OCI-LY7 (cell line): ENCODE measurements around the gene STXBP2. TPM values are rescaled to one million over a fixed set of nuclear protein-coding genes. Genes with fewer than 3 reads are reported as not detected.

Experiments used
- microRNA-seq: library from miRNA; unstranded; fragments of <30 nt; microRNA quantifications from one replicate; pipeline ENCODE4 v1.2.0, GENCODE V29; 2022; ENCODE audit warnings: borderline replicate concordance
- small RNA-seq: library from RNA; depleted of rRNA; stranded (forward); fragments of <200 nt; gene quantifications from one replicate; pipeline ENCODE3, GENCODE V24; 2014
- total RNA-seq, 2 experiments: library from RNA; depleted of rRNA in 1 of 2; stranded (reverse); fragments of >200 nt in 1 of 2; shearing (Covaris generic) in 1 of 2; gene quantifications; 2 replicates each; pipeline ENCODE4 v1.2.3, GENCODE V29; 2014 to 2022

STXBP2 gene
- total RNA-seq, 2 experiments from 2014 or later, result 43.0 to 138 TPM

Small RNA genes lying within 50 kb of the gene (microRNA-seq; reads per million reads assigned to microRNA genes)
- gene MIR6792, result not detected

Small RNA genes lying within 50 kb of the gene (small RNA-seq; reads per million reads assigned to genes)
- gene MIR6792, result not detected

Other genes starting within 250 kb of the STXBP2 start
- not detected in 2 replicates for gene PEX11G, start 148.1 kb upstream of the STXBP2 start, total RNA-seq (2014; rRNA removed; shearing (Covaris generic))
- not detected in 2 replicates for gene PEX11G, start 148.1 kb upstream of the STXBP2 start, total RNA-seq (2022)
- gene ZNF358, start 121.0 kb upstream of the STXBP2 start, total RNA-seq (2014; rRNA removed; shearing (Covaris generic)), result not detected in 2 replicates
- gene ZNF358, start 121.0 kb upstream of the STXBP2 start, total RNA-seq (2022), result not detected in 2 replicates
- gene MCOLN1, start 114.5 kb upstream of the STXBP2 start, total RNA-seq (2014; rRNA removed; shearing (Covaris generic)), result 2.4 and 7.8 TPM in 2 replicates
- gene MCOLN1, start 114.5 kb upstream of the STXBP2 start, total RNA-seq (2022), result 16.7 and 18.3 TPM in 2 replicates
- gene PNPLA6, start 101.4 kb upstream of the STXBP2 start, total RNA-seq (2014; rRNA removed; shearing (Covaris generic)), result 50.6 and 54.3 TPM in 2 replicates
- 92.4 and 93.0 TPM in 2 replicates for gene PNPLA6, start 101.4 kb upstream of the STXBP2 start, total RNA-seq (2022)
- 1.1 and 1.6 TPM in 2 replicates for gene CAMSAP3, start 41.2 kb upstream of the STXBP2 start, total RNA-seq (2014; rRNA removed; shearing (Covaris generic))
- 1.9 and 2.8 TPM in 2 replicates for gene CAMSAP3, start 41.2 kb upstream of the STXBP2 start, total RNA-seq (2022)
- 35.0 and 36.6 TPM in 2 replicates for gene XAB2, start 7.6 kb upstream of the STXBP2 start, total RNA-seq (2014; rRNA removed; shearing (Covaris generic))
- gene XAB2, start 7.6 kb upstream of the STXBP2 start, total RNA-seq (2022), result 39.7 and 39.9 TPM in 2 replicates
- gene PET100, start 7.3 kb upstream of the STXBP2 start, total RNA-seq (2014; rRNA removed; shearing (Covaris generic)), result 48.8 and 65.4 TPM in 2 replicates
- gene PET100, start 7.3 kb upstream of the STXBP2 start, total RNA-seq (2022), result 111 and 118 TPM in 2 replicates
- gene PCP2, start 3.4 kb upstream of the STXBP2 start, total RNA-seq (2014; rRNA removed; shearing (Covaris generic)), result 0.82 TPM in 1 of 2 replicates, not detected in the other
- gene PCP2, start 3.4 kb upstream of the STXBP2 start, total RNA-seq (2022), result 2.0 and 2.1 TPM in 2 replicates
- not detected in 2 replicates for gene RETN, start 31.9 kb downstream of the STXBP2 start, total RNA-seq (2014; rRNA removed; shearing (Covaris generic))
- not detected in 2 replicates for gene RETN, start 31.9 kb downstream of the STXBP2 start, total RNA-seq (2022)
- gene MCEMP1, start 40.0 kb downstream of the STXBP2 start, total RNA-seq (2014; rRNA removed; shearing (Covaris generic)), result 0.22 and 0.28 TPM in 2 replicates
- gene MCEMP1, start 40.0 kb downstream of the STXBP2 start, total RNA-seq (2022), result not detected in 2 replicates
- 78.4 and 91.5 TPM in 2 replicates for gene TRAPPC5, start 43.7 kb downstream of the STXBP2 start, total RNA-seq (2014; rRNA removed; shearing (Covaris generic))
- 115 and 150 TPM in 2 replicates for gene TRAPPC5, start 43.7 kb downstream of the STXBP2 start, total RNA-seq (2022)
- 3.3 and 3.7 TPM in 2 replicates for gene FCER2, start 65.0 kb downstream of the STXBP2 start, total RNA-seq (2014; rRNA removed; shearing (Covaris generic))
- 3.9 and 4.6 TPM in 2 replicates for gene FCER2, start 65.0 kb downstream of the STXBP2 start, total RNA-seq (2022)
- not detected in 2 replicates for gene CLEC4G, start 95.0 kb downstream of the STXBP2 start, total RNA-seq (2014; rRNA removed; shearing (Covaris generic))
- not detected in 2 replicates for gene CLEC4G, start 95.0 kb downstream of the STXBP2 start, total RNA-seq (2022)
- not detected in 2 replicates for gene CD209, start 110.4 kb downstream of the STXBP2 start, total RNA-seq (2014; rRNA removed; shearing (Covaris generic))
- not detected in 2 replicates for gene CD209, start 110.4 kb downstream of the STXBP2 start, total RNA-seq (2022)
- gene CLEC4M, start 126.1 kb downstream of the STXBP2 start, total RNA-seq (2014; rRNA removed; shearing (Covaris generic)), result not detected in 2 replicates
- gene CLEC4M, start 126.1 kb downstream of the STXBP2 start, total RNA-seq (2022), result not detected in 2 replicates
- gene EVI5L, start 193.1 kb downstream of the STXBP2 start, total RNA-seq (2014; rRNA removed; shearing (Covaris generic)), result 2.7 and 7.4 TPM in 2 replicates
- 5.5 and 5.9 TPM in 2 replicates for gene EVI5L, start 193.1 kb downstream of the STXBP2 start, total RNA-seq (2022)
- not detected in 2 replicates for gene PRR36, start 237.3 kb downstream of the STXBP2 start, total RNA-seq (2014; rRNA removed; shearing (Covaris generic))
- 0.17 TPM in 1 of 2 replicates, not detected in the other for gene PRR36, start 237.3 kb downstream of the STXBP2 start, total RNA-seq (2022)